Measurements from ENCODE around the gene STRIT1. TPM values are rescaled to one million over a fixed set of nuclear protein-coding genes. Genes with fewer than 3 reads are reported as not detected.

STRIT1 gene
- total and polyA plus RNA-seq, 8 donors = 1.4 TPM; not detected in 7

DNA sequence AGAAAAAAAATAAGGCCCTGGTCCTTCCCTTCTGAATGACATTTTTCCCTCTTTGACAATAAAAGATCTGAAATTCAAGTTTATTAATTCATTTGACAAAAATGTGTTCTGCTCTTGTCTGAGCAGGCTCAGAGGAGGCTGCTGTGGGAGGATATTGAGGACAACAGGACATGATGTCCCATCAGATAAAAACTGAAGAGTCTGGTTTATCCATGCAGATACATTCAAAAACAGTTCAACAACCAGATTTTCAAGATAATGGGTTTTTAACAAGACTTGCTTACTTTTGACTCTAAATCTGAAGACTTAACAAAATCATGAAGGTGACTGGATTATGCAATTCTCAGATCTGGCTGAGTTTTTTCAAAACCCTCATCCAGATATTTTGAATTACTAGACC, 36.9 kb upstream of the STRIT1 start:
- no peak overlapping the region for H3K4me3 ChIP-seq
- no peaks in the 10 kb centered on the region for H3K27me3 ChIP-seq
- DNase-seq = no peak
- TF ChIP-seq EP300 (IDR thresholded peaks at IDR 0.05) (no peak), POLR2A (IDR thresholded peaks at IDR 0.05) (no peak), POLR2AphosphoS5 (IDR thresholded peaks at IDR 0.05) (no peak)
- TF ChIP-seq, protein P1, sequence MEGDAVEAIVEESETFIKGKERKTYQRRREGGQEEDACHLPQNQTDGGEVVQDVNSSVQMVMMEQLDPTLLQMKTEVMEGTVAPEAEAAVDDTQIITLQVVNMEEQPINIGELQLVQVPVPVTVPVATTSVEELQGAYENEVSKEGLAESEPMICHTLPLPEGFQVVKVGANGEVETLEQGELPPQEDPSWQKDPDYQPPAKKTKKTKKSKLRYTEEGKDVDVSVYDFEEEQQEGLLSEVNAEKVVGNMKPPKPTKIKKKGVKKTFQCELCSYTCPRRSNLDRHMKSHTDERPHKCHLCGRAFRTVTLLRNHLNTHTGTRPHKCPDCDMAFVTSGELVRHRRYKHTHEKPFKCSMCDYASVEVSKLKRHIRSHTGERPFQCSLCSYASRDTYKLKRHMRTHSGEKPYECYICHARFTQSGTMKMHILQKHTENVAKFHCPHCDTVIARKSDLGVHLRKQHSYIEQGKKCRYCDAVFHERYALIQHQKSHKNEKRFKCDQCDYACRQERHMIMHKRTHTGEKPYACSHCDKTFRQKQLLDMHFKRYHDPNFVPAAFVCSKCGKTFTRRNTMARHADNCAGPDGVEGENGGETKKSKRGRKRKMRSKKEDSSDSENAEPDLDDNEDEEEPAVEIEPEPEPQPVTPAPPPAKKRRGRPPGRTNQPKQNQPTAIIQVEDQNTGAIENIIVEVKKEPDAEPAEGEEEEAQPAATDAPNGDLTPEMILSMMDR (IDR thresholded peaks at IDR 0.05) = no peak
- intact Hi-C loops (cut with DNase I; ENCODE audit: low total_unique reads) = no loop called here
- no peaks in the 10 kb centered on the region for H3K4me1 ChIP-seq
- H3K36me3 ChIP-seq = no peaks in the 10 kb centered on the region
- no peaks in the 10 kb centered on the region for H3K9me3 ChIP-seq
- no peak overlapping the region for H3K27ac ChIP-seq

DNA sequence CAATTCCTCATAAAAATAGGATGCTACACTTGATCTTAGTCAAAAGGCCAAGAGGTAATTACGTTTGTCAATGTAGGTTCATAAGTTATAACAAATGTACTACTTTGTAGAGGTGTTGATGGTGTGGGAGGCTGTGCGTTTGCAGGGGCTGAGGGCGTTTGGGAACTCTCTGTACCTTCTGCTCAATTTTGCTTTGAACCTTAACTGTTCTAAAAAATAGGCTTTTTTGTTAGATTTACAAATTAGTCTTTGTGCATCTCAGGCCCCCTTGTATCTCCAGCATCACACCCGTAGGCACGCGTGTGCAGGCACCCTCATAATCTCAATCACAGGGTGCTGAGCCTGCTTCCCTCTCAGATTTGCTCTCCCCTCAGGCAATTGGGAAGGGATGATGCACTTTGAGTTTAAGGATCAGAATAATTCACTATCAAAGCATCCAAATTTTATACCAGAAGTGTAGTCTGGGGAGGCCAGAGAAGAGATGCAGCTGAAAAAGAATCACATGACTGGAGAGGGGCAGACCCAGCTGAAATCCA, 36.1 kb upstream of the STRIT1 start:
- intact Hi-C loops (cut with DNase I; ENCODE audit: low total_unique reads) = loop anchor here (10.0 kb wide), 1 partner anchor 575 kb away; no protein-coding TSS in a partner anchor
- WGBS, 5 donors = 87 to 93% (median 89%) methylated on average over 6 of the region's 6 CpGs
- Histone ChIP-seq H3K27ac (no peak overlapping the region), H3K36me3 (no peaks in the 10 kb centered on the region), H3K4me1 (no peaks in the 10 kb centered on the region), H3K4me3 (no peak overlapping the region), H3K27me3 (no peaks in the 10 kb centered on the region), H3K9me3 (no peaks in the 10 kb centered on the region)
- DNase-seq = no peak
- no peak for TF ChIP-seq POLR2AphosphoS5 (IDR thresholded peaks at IDR 0.05)
- TF ChIP-seq, protein P1 (IDR thresholded peaks at IDR 0.05) = no peak
- TF ChIP-seq EP300 (IDR thresholded peaks at IDR 0.05) = no peak

DNA sequence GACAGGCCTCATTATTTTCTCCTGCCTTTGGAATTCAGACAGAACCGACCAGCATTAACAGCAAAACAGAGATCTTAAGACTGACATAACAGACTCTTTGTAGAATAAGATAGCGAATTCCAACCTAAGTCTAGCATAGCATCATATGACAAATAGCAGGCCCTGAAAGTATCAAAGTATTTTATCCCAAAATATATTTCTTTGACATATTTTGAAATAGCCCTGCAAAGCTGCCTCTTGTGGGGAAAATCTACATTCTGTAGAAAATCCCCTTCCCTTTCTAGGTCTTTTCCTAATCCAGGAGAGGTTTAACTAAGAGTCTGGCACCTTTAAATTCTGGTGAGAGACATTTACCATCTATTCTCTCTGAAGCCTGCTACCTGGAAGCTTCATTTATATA, 34.4 kb upstream of the STRIT1 start:
- Histone ChIP-seq H3K9me3 (no peaks in the 10 kb centered on the region), H3K36me3 (no peaks in the 10 kb centered on the region), H3K27me3 (no peaks in the 10 kb centered on the region), H3K4me1 (no peaks in the 10 kb centered on the region), H3K27ac (no peak overlapping the region), H3K4me3 (no peak overlapping the region)
- intact Hi-C loops (cut with DNase I; ENCODE audit: low total_unique reads) = loop anchor here (10.0 kb wide), 1 partner anchor 573 kb away; no protein-coding TSS in a partner anchor
- TF ChIP-seq POLR2A (IDR thresholded peaks at IDR 0.05) = no peak
- TF ChIP-seq EP300 (IDR thresholded peaks at IDR 0.05) = no peak
- TF ChIP-seq POLR2AphosphoS5 (IDR thresholded peaks at IDR 0.05) = no peak
- TF ChIP-seq, protein P1 (IDR thresholded peaks at IDR 0.05) = no peak
- DNase-seq = no peak
- 86 to 92% (median 88%) methylated on average over 2 of the region's 2 CpGs for WGBS, 5 donors

DNA sequence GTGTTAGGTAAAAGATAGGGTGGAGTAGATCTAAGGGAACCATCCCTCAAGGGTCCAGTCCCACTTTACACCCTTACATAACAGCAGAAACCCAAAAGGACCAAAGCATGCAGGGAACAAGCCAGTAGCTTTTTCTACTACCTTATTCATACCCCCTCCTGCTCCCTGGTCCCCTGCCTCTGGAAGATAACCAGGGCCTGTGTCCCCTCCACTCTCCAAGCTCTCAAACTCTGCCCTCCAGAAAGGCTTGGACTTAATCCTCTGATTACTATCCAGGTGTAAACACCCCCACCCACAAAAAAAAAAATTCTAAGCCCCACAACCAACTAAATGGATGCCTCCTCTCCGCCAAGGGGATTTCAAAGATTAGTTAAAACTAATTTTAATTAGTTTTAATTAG, 33.9 kb upstream of the STRIT1 start:
- no peak for DNase-seq
- TF ChIP-seq POLR2A (IDR thresholded peaks at IDR 0.05) = no peak
- no peak for TF ChIP-seq EP300 (IDR thresholded peaks at IDR 0.05)
- TF ChIP-seq POLR2AphosphoS5 (IDR thresholded peaks at IDR 0.05) = no peak
- TF ChIP-seq, protein P1 (IDR thresholded peaks at IDR 0.05) = no peak
- 79 to 100% (median 99%) methylated on average over 1 of the region's 1 CpG for WGBS, 5 donors
- Histone ChIP-seq H3K4me3 (no peak overlapping the region), H3K36me3 (no peaks in the 10 kb centered on the region), H3K27ac (no peak overlapping the region), H3K4me1 (no peaks in the 10 kb centered on the region), H3K27me3 (no peaks in the 10 kb centered on the region), H3K9me3 (no peaks in the 10 kb centered on the region)
- intact Hi-C loops (cut with DNase I; ENCODE audit: low total_unique reads) = loop anchor here (10.0 kb wide), 1 partner anchor 573 kb away; no protein-coding TSS in a partner anchor

Measured in stomach (tissue), 9 donors.